Measurements from ENCODE around the gene P3R3URF.

The P3R3URF gene

DNA sequence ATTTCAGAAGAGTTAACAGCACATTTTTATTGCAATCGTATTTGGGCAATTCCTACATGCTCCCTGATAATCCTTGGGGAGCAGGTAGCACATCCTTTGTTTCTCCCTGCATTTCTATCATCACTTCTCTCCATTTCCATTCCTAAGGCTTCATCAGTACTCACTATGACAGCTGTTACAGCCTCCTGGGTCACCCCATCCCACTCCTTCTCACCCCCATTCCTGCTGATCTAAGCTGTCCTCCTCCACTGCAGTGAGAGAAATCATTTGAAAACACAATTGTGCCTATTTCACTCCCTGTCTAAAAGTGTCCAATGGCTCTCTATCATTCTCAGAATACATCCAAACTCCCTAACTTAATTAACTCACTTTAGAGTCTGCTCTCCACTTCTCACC, 18.4 kb downstream of the P3R3URF start:
- Histone ChIP-seq H3K9me3 (ENCODE audit: insufficient read depth, low read length) (no peaks in the 10 kb centered on the region), H4K20me1 (ENCODE audit: low read depth, low read length) (no peaks in the 10 kb centered on the region)
- TF ChIP-seq, protein P1, sequence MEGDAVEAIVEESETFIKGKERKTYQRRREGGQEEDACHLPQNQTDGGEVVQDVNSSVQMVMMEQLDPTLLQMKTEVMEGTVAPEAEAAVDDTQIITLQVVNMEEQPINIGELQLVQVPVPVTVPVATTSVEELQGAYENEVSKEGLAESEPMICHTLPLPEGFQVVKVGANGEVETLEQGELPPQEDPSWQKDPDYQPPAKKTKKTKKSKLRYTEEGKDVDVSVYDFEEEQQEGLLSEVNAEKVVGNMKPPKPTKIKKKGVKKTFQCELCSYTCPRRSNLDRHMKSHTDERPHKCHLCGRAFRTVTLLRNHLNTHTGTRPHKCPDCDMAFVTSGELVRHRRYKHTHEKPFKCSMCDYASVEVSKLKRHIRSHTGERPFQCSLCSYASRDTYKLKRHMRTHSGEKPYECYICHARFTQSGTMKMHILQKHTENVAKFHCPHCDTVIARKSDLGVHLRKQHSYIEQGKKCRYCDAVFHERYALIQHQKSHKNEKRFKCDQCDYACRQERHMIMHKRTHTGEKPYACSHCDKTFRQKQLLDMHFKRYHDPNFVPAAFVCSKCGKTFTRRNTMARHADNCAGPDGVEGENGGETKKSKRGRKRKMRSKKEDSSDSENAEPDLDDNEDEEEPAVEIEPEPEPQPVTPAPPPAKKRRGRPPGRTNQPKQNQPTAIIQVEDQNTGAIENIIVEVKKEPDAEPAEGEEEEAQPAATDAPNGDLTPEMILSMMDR (IDR thresholded peaks at IDR 0.05; ENCODE audit: insufficient read depth, low read length, poor library complexity, severe bottlenecking) = no peak
- no peak for TF ChIP-seq EZH2phosphoT487 (conservative IDR thresholded peaks at IDR 0.05; ENCODE audit: low read length)

DNA sequence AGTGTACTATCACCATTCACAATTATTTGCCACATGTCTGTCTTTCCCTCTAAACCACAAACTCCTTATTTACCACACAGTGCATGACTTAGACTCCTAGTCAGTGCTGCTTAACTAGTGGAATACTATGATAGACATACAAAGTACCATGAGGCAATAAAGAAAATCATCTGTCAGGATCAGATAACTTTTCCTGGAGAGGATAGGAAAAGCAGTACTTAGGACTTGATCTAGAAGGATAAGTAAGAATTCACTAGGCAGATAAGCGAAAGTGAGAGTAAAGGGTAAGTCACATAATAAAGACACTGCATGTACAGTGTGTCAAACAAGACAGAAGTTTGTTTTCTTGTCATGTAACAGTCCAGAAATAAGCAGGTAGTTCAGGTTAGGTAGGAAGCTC, 22.6 kb downstream of the P3R3URF start:
- no peak overlapping the region for H3K4me2 ChIP-seq (ENCODE audit: low read depth, low read length, poor library complexity, severe bottlenecking)
- TF ChIP-seq, protein P1 (IDR thresholded peaks at IDR 0.05; ENCODE audit: insufficient read depth, low read length, poor library complexity, severe bottlenecking) = no peak
- TF ChIP-seq EZH2phosphoT487 (conservative IDR thresholded peaks at IDR 0.05; ENCODE audit: low read length) = no peak
- H3K9me2 ChIP-seq (replicated peaks; ENCODE audit: insufficient read depth, low read length) = no peaks in the 10 kb centered on the region
- no peak overlapping the region for H3K27ac ChIP-seq (ENCODE audit: low read depth, low read length)
- H3F3A ChIP-seq (ENCODE audit: insufficient read depth) = no peaks in the 10 kb centered on the region
- no peak overlapping the region for H3K4me3 ChIP-seq (ENCODE audit: insufficient read depth, low read length, poor library complexity, severe bottlenecking)
- H3K36me3 ChIP-seq (ENCODE audit: low read length) = no peaks in the 10 kb centered on the region
- H3K9ac ChIP-seq (ENCODE audit: low read length) = no peak overlapping the region
- no peaks in the 10 kb centered on the region for H3K27me3 ChIP-seq (ENCODE audit: low read length)
- H4K20me1 ChIP-seq (ENCODE audit: low read depth, low read length) = no peaks in the 10 kb centered on the region
- H2AFZ ChIP-seq (ENCODE audit: low read depth, low read length, severe bottlenecking) = no peak overlapping the region
- H3K9me3 ChIP-seq (ENCODE audit: insufficient read depth, low read length) = no peaks in the 10 kb centered on the region
- no peaks in the 10 kb centered on the region for H3K79me2 ChIP-seq (ENCODE audit: insufficient read depth, low read length)

More for the DNA sequence above, 18.4 kb downstream of the P3R3URF start:
- H3K36me3 ChIP-seq (ENCODE audit: low read length) = no peaks in the 10 kb centered on the region
- H3K4me2 ChIP-seq (ENCODE audit: low read depth, low read length, poor library complexity, severe bottlenecking) = no peak overlapping the region
- no peak overlapping the region for H3K4me3 ChIP-seq (ENCODE audit: insufficient read depth, low read length, poor library complexity, severe bottlenecking)
- no peak overlapping the region for H3K9ac ChIP-seq (ENCODE audit: low read length)
- H3K79me2 ChIP-seq (ENCODE audit: insufficient read depth, low read length) = no peaks in the 10 kb centered on the region
- H3K27me3 ChIP-seq (ENCODE audit: low read length) = no peaks in the 10 kb centered on the region
- no peaks in the 10 kb centered on the region for H3F3A ChIP-seq (ENCODE audit: insufficient read depth)
- no peak overlapping the region for H3K27ac ChIP-seq (ENCODE audit: low read depth, low read length)
- H2AFZ ChIP-seq (ENCODE audit: low read depth, low read length, severe bottlenecking) = no peak overlapping the region
- H3K9me2 ChIP-seq (replicated peaks; ENCODE audit: insufficient read depth, low read length) = no peaks in the 10 kb centered on the region

DNA sequence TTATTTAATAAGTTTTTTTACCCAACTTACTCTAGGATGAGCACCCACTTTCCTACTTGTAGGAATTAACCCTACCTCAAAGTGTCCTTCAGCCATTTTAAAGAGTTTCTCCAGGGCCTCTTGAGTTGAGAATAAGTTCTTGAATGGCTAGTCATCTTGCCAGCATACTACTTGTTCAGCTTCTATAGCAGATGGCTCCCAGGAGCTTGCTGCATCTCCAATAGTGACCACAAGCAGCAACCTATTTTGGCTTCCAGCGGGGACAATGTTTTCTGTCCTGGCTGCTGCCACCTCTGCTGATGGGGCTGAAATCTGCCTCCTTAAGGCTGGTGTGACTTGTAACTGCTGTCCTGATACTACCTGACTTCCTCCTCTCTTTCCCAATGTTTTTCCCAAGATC, 23.1 kb downstream of the P3R3URF start:
- no peak for TF ChIP-seq EZH2phosphoT487 (conservative IDR thresholded peaks at IDR 0.05; ENCODE audit: low read length)
- TF ChIP-seq, protein P1 (IDR thresholded peaks at IDR 0.05; ENCODE audit: insufficient read depth, low read length, poor library complexity, severe bottlenecking) = no peak

More for the DNA sequence above, 23.1 kb downstream of the P3R3URF start:
- H2AFZ ChIP-seq (ENCODE audit: low read depth, low read length, severe bottlenecking) = no peak overlapping the region
- H3K79me2 ChIP-seq (ENCODE audit: insufficient read depth, low read length) = no peaks in the 10 kb centered on the region
- H3K27ac ChIP-seq (ENCODE audit: low read depth, low read length) = no peak overlapping the region
- H3K9me3 ChIP-seq (ENCODE audit: insufficient read depth, low read length) = no peaks in the 10 kb centered on the region
- H3K4me3 ChIP-seq (ENCODE audit: insufficient read depth, low read length, poor library complexity, severe bottlenecking) = no peak overlapping the region
- H3K9me2 ChIP-seq (replicated peaks; ENCODE audit: insufficient read depth, low read length) = no peaks in the 10 kb centered on the region
- H3K9ac ChIP-seq (ENCODE audit: low read length) = no peak overlapping the region
- no peaks in the 10 kb centered on the region for H4K20me1 ChIP-seq (ENCODE audit: low read depth, low read length)
- no peaks in the 10 kb centered on the region for H3K27me3 ChIP-seq (ENCODE audit: low read length)
- H3K36me3 ChIP-seq (ENCODE audit: low read length) = no peaks in the 10 kb centered on the region
- H3F3A ChIP-seq (ENCODE audit: insufficient read depth) = no peaks in the 10 kb centered on the region
- H3K4me2 ChIP-seq (ENCODE audit: low read depth, low read length, poor library complexity, severe bottlenecking) = no peak overlapping the region
